Measurements from ENCODE around the gene PDSS1. TPM values are rescaled to one million over a fixed set of nuclear protein-coding genes. Genes with fewer than 3 reads are reported as not detected.

Gene PDSS1
- polyA plus RNA-seq, 1 donor from 2014 or later: 13.0 TPM

DNA sequence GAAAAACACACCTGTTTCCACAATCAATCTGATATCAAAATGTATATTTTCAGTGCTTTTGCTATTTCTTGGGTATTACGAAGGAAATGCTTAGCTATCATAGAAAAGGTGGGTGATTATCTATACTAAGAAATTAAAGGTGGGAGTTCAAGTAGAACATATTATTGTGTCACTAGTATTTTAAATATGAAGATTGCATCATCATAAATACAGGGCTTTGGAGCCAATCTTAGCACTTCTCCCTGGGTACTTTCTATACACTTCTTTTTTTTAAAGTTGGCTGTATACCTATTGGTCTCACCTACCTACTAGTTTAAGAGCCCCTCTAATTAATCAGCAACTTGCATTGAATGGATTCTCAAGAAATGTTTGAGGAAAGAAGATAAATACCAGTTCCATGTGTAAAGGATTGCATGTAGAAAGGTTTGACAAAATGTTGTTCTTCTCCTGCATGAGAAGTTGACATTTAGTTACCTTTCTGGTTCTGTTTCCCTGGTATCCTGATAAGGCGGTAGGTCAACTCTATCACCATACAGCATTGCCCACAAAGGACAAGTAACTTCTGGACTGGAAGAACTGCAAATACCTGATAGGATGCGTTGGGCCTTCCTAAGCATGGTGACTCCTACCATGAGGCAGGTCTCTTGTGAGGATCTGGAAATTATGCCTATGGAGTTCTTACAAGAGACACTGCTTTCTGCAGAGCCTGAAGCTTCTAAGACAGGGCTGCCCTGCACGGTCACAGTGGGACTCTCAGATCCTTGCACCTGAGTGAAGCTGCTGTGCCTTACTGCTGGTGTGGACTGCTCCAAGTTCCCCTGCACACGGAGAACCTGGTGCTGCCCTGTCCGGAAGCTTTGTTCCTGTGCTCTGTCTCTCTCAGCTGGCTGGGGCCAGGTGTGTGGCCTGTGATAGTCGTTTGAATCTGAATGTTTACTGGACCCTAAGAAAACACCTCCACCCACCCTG is 32.1 kb upstream of the PDSS1 start:
- no peaks in the 10 kb centered on the region for H3K36me3 ChIP-seq (ENCODE audit: insufficient read depth, low read length)
- no peaks in the 10 kb centered on the region for H3K9me2 ChIP-seq (ENCODE audit: insufficient read depth, low read length)
- no peak overlapping the region for H3K27ac ChIP-seq (ENCODE audit: low read length)
- no peaks in the 10 kb centered on the region for H3K79me2 ChIP-seq (replicated peaks; ENCODE audit: insufficient read depth, low read length)
- TF ChIP-seq POLR2AphosphoS5 (IDR thresholded peaks at IDR 0.05) (no peak), SMC3 (conservative IDR thresholded peaks at IDR 0.05; ENCODE audit: poor library complexity) (no peak), EP300 (conservative IDR thresholded peaks at IDR 0.05; ENCODE audit: poor library complexity, severe bottlenecking) (no peak), EZH2 (IDR thresholded peaks at IDR 0.05; ENCODE audit: borderline replicate concordance, insufficient read depth, low read length, poor library complexity, severe bottlenecking) (no peak), MXI1 (conservative IDR thresholded peaks at IDR 0.05; ENCODE audit: poor library complexity, severe bottlenecking) (no peak), RAD21 (conservative IDR thresholded peaks at IDR 0.05) (no peak), TAF1 (IDR thresholded peaks at IDR 0.05; ENCODE audit: low read depth) (no peak)
- TF ChIP-seq, protein P1, sequence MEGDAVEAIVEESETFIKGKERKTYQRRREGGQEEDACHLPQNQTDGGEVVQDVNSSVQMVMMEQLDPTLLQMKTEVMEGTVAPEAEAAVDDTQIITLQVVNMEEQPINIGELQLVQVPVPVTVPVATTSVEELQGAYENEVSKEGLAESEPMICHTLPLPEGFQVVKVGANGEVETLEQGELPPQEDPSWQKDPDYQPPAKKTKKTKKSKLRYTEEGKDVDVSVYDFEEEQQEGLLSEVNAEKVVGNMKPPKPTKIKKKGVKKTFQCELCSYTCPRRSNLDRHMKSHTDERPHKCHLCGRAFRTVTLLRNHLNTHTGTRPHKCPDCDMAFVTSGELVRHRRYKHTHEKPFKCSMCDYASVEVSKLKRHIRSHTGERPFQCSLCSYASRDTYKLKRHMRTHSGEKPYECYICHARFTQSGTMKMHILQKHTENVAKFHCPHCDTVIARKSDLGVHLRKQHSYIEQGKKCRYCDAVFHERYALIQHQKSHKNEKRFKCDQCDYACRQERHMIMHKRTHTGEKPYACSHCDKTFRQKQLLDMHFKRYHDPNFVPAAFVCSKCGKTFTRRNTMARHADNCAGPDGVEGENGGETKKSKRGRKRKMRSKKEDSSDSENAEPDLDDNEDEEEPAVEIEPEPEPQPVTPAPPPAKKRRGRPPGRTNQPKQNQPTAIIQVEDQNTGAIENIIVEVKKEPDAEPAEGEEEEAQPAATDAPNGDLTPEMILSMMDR (IDR thresholded peaks at IDR 0.05; ENCODE audit: poor library complexity, severe bottlenecking): no peak
- TF ChIP-seq, protein P2, sequence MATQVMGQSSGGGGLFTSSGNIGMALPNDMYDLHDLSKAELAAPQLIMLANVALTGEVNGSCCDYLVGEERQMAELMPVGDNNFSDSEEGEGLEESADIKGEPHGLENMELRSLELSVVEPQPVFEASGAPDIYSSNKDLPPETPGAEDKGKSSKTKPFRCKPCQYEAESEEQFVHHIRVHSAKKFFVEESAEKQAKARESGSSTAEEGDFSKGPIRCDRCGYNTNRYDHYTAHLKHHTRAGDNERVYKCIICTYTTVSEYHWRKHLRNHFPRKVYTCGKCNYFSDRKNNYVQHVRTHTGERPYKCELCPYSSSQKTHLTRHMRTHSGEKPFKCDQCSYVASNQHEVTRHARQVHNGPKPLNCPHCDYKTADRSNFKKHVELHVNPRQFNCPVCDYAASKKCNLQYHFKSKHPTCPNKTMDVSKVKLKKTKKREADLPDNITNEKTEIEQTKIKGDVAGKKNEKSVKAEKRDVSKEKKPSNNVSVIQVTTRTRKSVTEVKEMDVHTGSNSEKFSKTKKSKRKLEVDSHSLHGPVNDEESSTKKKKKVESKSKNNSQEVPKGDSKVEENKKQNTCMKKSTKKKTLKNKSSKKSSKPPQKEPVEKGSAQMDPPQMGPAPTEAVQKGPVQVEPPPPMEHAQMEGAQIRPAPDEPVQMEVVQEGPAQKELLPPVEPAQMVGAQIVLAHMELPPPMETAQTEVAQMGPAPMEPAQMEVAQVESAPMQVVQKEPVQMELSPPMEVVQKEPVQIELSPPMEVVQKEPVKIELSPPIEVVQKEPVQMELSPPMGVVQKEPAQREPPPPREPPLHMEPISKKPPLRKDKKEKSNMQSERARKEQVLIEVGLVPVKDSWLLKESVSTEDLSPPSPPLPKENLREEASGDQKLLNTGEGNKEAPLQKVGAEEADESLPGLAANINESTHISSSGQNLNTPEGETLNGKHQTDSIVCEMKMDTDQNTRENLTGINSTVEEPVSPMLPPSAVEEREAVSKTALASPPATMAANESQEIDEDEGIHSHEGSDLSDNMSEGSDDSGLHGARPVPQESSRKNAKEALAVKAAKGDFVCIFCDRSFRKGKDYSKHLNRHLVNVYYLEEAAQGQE (IDR thresholded peaks at IDR 0.05; ENCODE audit: borderline replicate concordance): no peak
- no peak overlapping the region for H3K4me2 ChIP-seq (ENCODE audit: low read length)
- no peaks in the 10 kb centered on the region for H3F3A ChIP-seq (ENCODE audit: insufficient read depth, low read length, poor library complexity, severe bottlenecking)
- H3K27me3 ChIP-seq (ENCODE audit: insufficient read depth, low read depth, low read length): no peaks in the 10 kb centered on the region
- H4K20me1 ChIP-seq (ENCODE audit: insufficient read depth): no peaks in the 10 kb centered on the region
- H2AFZ ChIP-seq (ENCODE audit: low read depth, low read length): no peak overlapping the region
- H3K9ac ChIP-seq (ENCODE audit: low read length): no peak overlapping the region
- H3K4me3 ChIP-seq (ENCODE audit: low read length): no peak overlapping the region
- no peaks in the 10 kb centered on the region for H3K9me3 ChIP-seq (ENCODE audit: low read length)

DNA sequence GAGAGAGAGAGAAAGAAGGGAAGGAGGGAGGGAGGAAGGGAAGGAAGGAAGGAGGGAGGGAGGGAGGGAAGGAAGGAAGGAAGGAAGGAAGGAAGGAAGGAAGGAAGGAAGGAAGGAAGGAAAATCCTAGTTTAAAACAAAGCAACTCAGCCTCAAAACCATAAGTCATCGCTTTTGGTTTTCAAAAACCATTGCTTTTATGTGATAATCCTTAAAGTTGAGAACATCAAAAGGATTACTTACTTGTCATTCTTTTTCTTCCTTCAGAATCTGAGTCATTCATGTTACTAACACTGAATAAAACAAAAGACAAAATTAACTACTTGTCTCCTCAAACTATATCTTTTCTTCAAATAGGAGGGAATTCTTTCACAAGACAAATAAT is 21.6 kb upstream of the PDSS1 start:
- H3K36me3 ChIP-seq (ENCODE audit: insufficient read depth, low read length): no peaks in the 10 kb centered on the region
- H3K27me3 ChIP-seq (ENCODE audit: insufficient read depth, low read depth, low read length): no peaks in the 10 kb centered on the region
- no peak overlapping the region for H3K4me2 ChIP-seq (ENCODE audit: low read length)

More for the DNA sequence above, 21.6 kb upstream of the PDSS1 start:
- Histone ChIP-seq H3K27ac (ENCODE audit: low read length) (no peak overlapping the region), H3K9me2 (ENCODE audit: insufficient read depth, low read length) (no peaks in the 10 kb centered on the region), H3K9me3 (ENCODE audit: low read length) (no peaks in the 10 kb centered on the region), H3K4me3 (ENCODE audit: low read length) (no peak overlapping the region), H2AFZ (ENCODE audit: low read depth, low read length) (no peak overlapping the region), H4K20me1 (ENCODE audit: insufficient read depth) (no peaks in the 10 kb centered on the region), H3K79me2 (replicated peaks; ENCODE audit: insufficient read depth, low read length) (no peaks in the 10 kb centered on the region), H3F3A (ENCODE audit: insufficient read depth, low read length, poor library complexity, severe bottlenecking) (no peaks in the 10 kb centered on the region), H3K9ac (ENCODE audit: low read length) (no peak overlapping the region)
- TF ChIP-seq TAF1 (IDR thresholded peaks at IDR 0.05; ENCODE audit: low read depth) (no peak), POLR2AphosphoS5 (IDR thresholded peaks at IDR 0.05) (no peak), SMC3 (conservative IDR thresholded peaks at IDR 0.05; ENCODE audit: poor library complexity) (no peak), MXI1 (conservative IDR thresholded peaks at IDR 0.05; ENCODE audit: poor library complexity, severe bottlenecking) (no peak), EZH2 (IDR thresholded peaks at IDR 0.05; ENCODE audit: borderline replicate concordance, insufficient read depth, low read length, poor library complexity, severe bottlenecking) (no peak), RAD21 (conservative IDR thresholded peaks at IDR 0.05) (no peak), EP300 (conservative IDR thresholded peaks at IDR 0.05; ENCODE audit: poor library complexity, severe bottlenecking) (no peak)
- TF ChIP-seq, protein P2 (IDR thresholded peaks at IDR 0.05; ENCODE audit: borderline replicate concordance): no peak
- TF ChIP-seq, protein P1 (IDR thresholded peaks at IDR 0.05; ENCODE audit: poor library complexity, severe bottlenecking): no peak
